K562 (cell line): ENCODE results near the gene GARNL3. TPM values are rescaled to one million over a fixed set of nuclear protein-coding genes. Genes with fewer than 3 reads are reported as not detected.

ENCODE experiments used
- ATAC-seq: fragments of 200-7000 bp; cut with Tn5 transposase; 3 replicates; pipeline ENCODE4 v1.9.1; 2020; ENCODE audit warnings: moderate library complexity
- BruUV-seq: library from RNA; stranded (reverse); fragments of 400-500 nt; replicated peaks from 2 replicates; lab custom pipeline; 2021; lab: Mats Ljungman, UMichigan
- CTCF ChIA-PET: fragments of 300-600 bp; formaldehyde crosslinking; extraction: SDS; loops from one replicate; lab custom pipeline; 2021; ENCODE audit warnings: low intra/inter-chr PET ratio; lab: Yijun Ruan, JAX
- POLR2A ChIA-PET: fragments of 300-600, 350-650 bp; sonication (Branson Sonifier 250); formaldehyde crosslinking; extraction: SDS; loops from one replicate; lab custom pipeline; 2021; ENCODE audit warnings: antibody characterized with exemption, inconsistent platforms; lab: Yijun Ruan, JAX
- DNase-seq, 4 experiments: peaks; one replicate each; pipeline versions ENCODE4 v3.0.0 to v3.0.0-alpha.2; 2011 to 2018; ENCODE audit warnings: low spot score in 3 of 4, mixed read lengths in 3 of 4; ENCODE audit errors: extremely low read depth in 1 of 4
- FAIRE-seq: peaks from 2 replicates; lab custom pipeline; 2011; peaks lifted over from hg19 to GRCh38; lab: Jason Lieb, UNC
- H2AFZ ChIP-seq: 2 replicates; pipeline ENCODE4 v1.6.0; 2011; ENCODE audit warnings: low read depth, low read length, control low read depth, inconsistent platforms
- H3K27ac ChIP-seq: fragments of 200-600 bp; 3 replicates; pipeline ENCODE4 v1.8.0; 2011; ENCODE audit warnings: low read depth, mild to moderate bottlenecking, control low read depth, inconsistent platforms, low read length, moderate library complexity, mixed read lengths; ENCODE audit errors: extremely low read depth
- H3K27me3 ChIP-seq, 2 experiments: fragments of 300-600 bp in 1 of 2; 2 replicates in 1 of 2; 3 replicates in 1 of 2; pipeline versions ENCODE4 v1.6.0 to v1.8.0; 2011; ENCODE audit warnings: inconsistent platforms in 2 of 2, low read length in 2 of 2, mild to moderate bottlenecking in 1 of 2, mixed read lengths in 1 of 2, moderate library complexity in 1 of 2; ENCODE audit not compliant: control insufficient read depth in 2 of 2, insufficient read depth in 2 of 2
- H3K36me3 ChIP-seq: fragments of 300-600 bp; 3 replicates; pipeline ENCODE4 v1.8.0; 2011; ENCODE audit warnings: mild to moderate bottlenecking, low read length, inconsistent platforms; ENCODE audit not compliant: control insufficient read depth, insufficient read depth
- H3K4me1 ChIP-seq, 2 experiments: fragments of 200-600 bp in 1 of 2; replicated peaks in 1 of 2; 2 replicates in 1 of 2; 3 replicates in 1 of 2; pipeline versions ENCODE4 v1.5.1 to v1.8.0; 2011; ENCODE audit warnings: inconsistent platforms in 2 of 2, low read length in 2 of 2, mild to moderate bottlenecking in 1 of 2, mixed read lengths in 1 of 2, moderate library complexity in 1 of 2; ENCODE audit not compliant: control insufficient read depth in 2 of 2, insufficient read depth in 2 of 2
- H3K4me2 ChIP-seq: 2 replicates; pipeline ENCODE4 v1.6.1; 2011; ENCODE audit warnings: low read length, control low read depth, inconsistent platforms, mixed read lengths; ENCODE audit not compliant: insufficient read depth
- H3K4me3 ChIP-seq: fragments of 200-600 bp; sonication (generic), shearing (Covaris generic); 2 replicates; pipeline ENCODE4 v1.5.1; 2016; ENCODE audit warnings: control low read depth, inconsistent platforms
- H3K79me2 ChIP-seq: fragments of 200-600 bp; 3 replicates; pipeline ENCODE4 v1.8.0; 2011; ENCODE audit warnings: low read length, inconsistent platforms; ENCODE audit not compliant: control insufficient read depth, insufficient read depth
- H3K9ac ChIP-seq, 2 experiments: 2 replicates each; pipeline versions ENCODE4 v1.6.0 to v1.6.1; 2011; ENCODE audit warnings: low read depth in 2 of 2, low read length in 2 of 2, control low read depth in 1 of 2, inconsistent platforms in 1 of 2, mild to moderate bottlenecking in 1 of 2, mixed read lengths in 1 of 2; ENCODE audit not compliant: insufficient read depth in 1 of 2
- H3K9me1 ChIP-seq: one replicate; pipeline ENCODE4 v1.6.0; 2011; ENCODE audit warnings: inconsistent platforms, mild to moderate bottlenecking, low read length, moderate library complexity; ENCODE audit not compliant: control insufficient read depth, insufficient read depth
- H3K9me3 ChIP-seq: replicated peaks from 2 replicates; pipeline ENCODE4 v1.5.1; 2011; ENCODE audit warnings: low read depth, low read length, inconsistent platforms; ENCODE audit not compliant: control insufficient read depth, insufficient read depth
- H4K20me1 ChIP-seq: replicated peaks from 2 replicates; pipeline ENCODE4 v1.6.1; 2011; ENCODE audit warnings: low read length, inconsistent platforms, mixed read lengths; ENCODE audit not compliant: control insufficient read depth, insufficient read depth
- AFF4 ChIP-seq: sonication (generic); formaldehyde crosslinking; IDR thresholded peaks from 2 replicates; pipeline ENCODE4 v1.8.0; 2023; ENCODE audit warnings: mild to moderate bottlenecking, missing genetic modification reagents
- HMG20A ChIP-seq: fragments of 450-650 bp; formaldehyde crosslinking; conservative IDR thresholded peaks from 2 replicates; pipeline ENCODE4 v1.4.0; 2020; ENCODE audit warnings: mild to moderate bottlenecking, mixed read lengths
- NFATC3 ChIP-seq: fragments of 450-650 bp; IDR thresholded peaks from 2 replicates; pipeline ENCODE4 v1.6.1; 2017; ENCODE audit warnings: mild to moderate bottlenecking
- PHF8 ChIP-seq: fragments of 200-600 bp; sonication (generic); IDR thresholded peaks from 2 replicates; pipeline ENCODE4 v1.6.1; 2012; ENCODE audit warnings: mixed run types, mild to moderate bottlenecking, inconsistent platforms, low read length, moderate library complexity, borderline replicate concordance
- RBBP5 ChIP-seq: fragments of 200-600 bp; sonication (generic); IDR thresholded peaks from 2 replicates; pipeline ENCODE4 v1.6.1; 2012; ENCODE audit warnings: borderline replicate concordance, mild to moderate bottlenecking, low read length, control low read depth, inconsistent platforms; ENCODE audit not compliant: insufficient read depth, poor library complexity, severe bottlenecking
- SMAD3 ChIP-seq: fragments of 450-650 bp; formaldehyde crosslinking; conservative IDR thresholded peaks from 2 replicates; pipeline ENCODE4 v1.4.0; 2020; ENCODE audit warnings: mild to moderate bottlenecking
- TBP ChIP-seq: optimal IDR thresholded peaks from 2 replicates; pipeline ENCODE3; 2011; ENCODE audit warnings: low read depth, low read length, improper control_type of control experiment
- THRB ChIP-seq: fragments of 450-650 bp; formaldehyde crosslinking; conservative IDR thresholded peaks from 2 replicates; pipeline ENCODE4 v1.4.0; 2022; ENCODE audit warnings: mild to moderate bottlenecking, missing genetic modification characterization
- ZBTB8A ChIP-seq: fragments of 450-650 bp; IDR thresholded peaks from 2 replicates; pipeline ENCODE4 v1.6.1; 2018; ENCODE audit warnings: mild to moderate bottlenecking, moderate library complexity; ENCODE audit not compliant: partially characterized antibody
- ZNF436 ChIP-seq: fragments of 250-450, 450-650 bp; sonication (Bioruptor Pico); formaldehyde crosslinking; IDR thresholded peaks from 2 replicates; pipeline ENCODE4 v1.7.0; 2020; ENCODE audit warnings: mild to moderate bottlenecking
- ZNF778 ChIP-seq: fragments of 450-650 bp; formaldehyde crosslinking; IDR thresholded peaks from 2 replicates; pipeline ENCODE4 v1.4.0; 2020; ENCODE audit warnings: mild to moderate bottlenecking, moderate library complexity
- WGBS: fragments of 100-300 bp; shearing (Covaris generic); methylation state at CpG from one replicate; pipeline ENCODE4 v1.1.6; 2016; ENCODE audit warnings: low coverage, mixed read lengths; ENCODE audit not compliant: insufficient coverage; ENCODE audit errors: missing lambda C conversion rate; 5-methylcytosine and 5-hydroxymethylcytosine counted together
- in situ Hi-C: fragments of 300-500 bp; cut with MboI; formaldehyde crosslinking; loops from 4 replicates; pipeline ENCODE4 v1.15.0; 2018; ENCODE audit warnings: inconsistent platforms, mixed read lengths
- intact Hi-C: fragments of 100-400 bp; cut with micrococcal nuclease; formaldehyde crosslinking; loops from 2 replicates; pipeline ENCODE4 v1.14.2; 2022
- polyA plus RNA-seq, 8 experiments: library from polyadenylated mRNA; depleted of rRNA in 4 of 8; stranded (reverse) in 5 of 8; unstranded in 3 of 8; fragments of >200 nt; fragmentation: Nextera tagmentation in 2 of 8; fragmentation: Illumina TruSeq in 1 of 8; extraction: Ambion mirVana in 2 of 8; extraction: Trizol in 1 of 8; gene quantifications; 2 replicates each; pipeline versions ENCODE4 v1.2.1 to v1.2.3, GENCODE V29; 2011 to 2014; ENCODE audit warnings: inconsistent platforms in 1 of 8, missing spikeins in 1 of 8
- total RNA-seq, 7 experiments: library from RNA; depleted of rRNA in 6 of 7; stranded (reverse); fragments of >200 nt in 6 of 7; fragmentation: Illumina TruSeq in 2 of 7; extraction: Trizol in 2 of 7; gene quantifications; 2 replicates each; pipeline versions ENCODE4 v1.2.1 to v1.2.3, GENCODE V29; 2011 to 2021; ENCODE audit warnings: low replicate concordance in 1 of 7

Gene GARNL3
- total and polyA plus RNA-seq, 9 of the 15 experiments (the other 6 are each of a cell fraction or from before 2014, with no cell fraction given) = 0.35 to 2.7 (median 1.6) TPM

- TF ChIP-seq SMAD3 (CRISPR knock-in tag) = no peak
- TF ChIP-seq, all 486 proteins: peak for 0
Measured at GRCh38 chr9:127318651-127319167, 54.1 kb downstream of the GARNL3 start (continued).

- Histone ChIP-seq H3K9me1 (no peaks in the 10 kb centered on the region), H3K4me2 (no peak overlapping the region), H3K4me3 (no peak overlapping the region)
- BruUV-seq = no TSS peak
- POLR2A ChIA-PET = interaction anchor here (0.6 to 0.8 kb wide), 2 partner anchors 12 to 943 kb away, joined by 3 read pairs; no protein-coding TSS in a partner anchor
- TF ChIP-seq ZBTB8A = no peak
- no peak for TF ChIP-seq THRB (CRISPR knock-in tag)
- TF ChIP-seq RBBP5 = no peak
- TF ChIP-seq AFF4 = no peak
- no peak for TF ChIP-seq PHF8
- no peak for TF ChIP-seq HMG20A (CRISPR knock-in tag)
- TF ChIP-seq TBP = no peak
- TF ChIP-seq NFATC3 = no peak
- TF ChIP-seq ZNF778 (CRISPR knock-in tag) = no peak
- TF ChIP-seq ZNF436 (CRISPR knock-in tag) = no peak
- TF ChIP-seq, all 486 proteins: peak for 0
- Histone ChIP-seq H3K79me2 (no peaks in the 10 kb centered on the region), H3K27me3 (peaks cover 6 to 8% of the 10 kb centered on the region in 2 experiments; a peak in 3 of 5 replicates), H3K27ac (no peak overlapping the region), H3K36me3 (no peaks in the 10 kb centered on the region), H3K9me3 (no peaks in the 10 kb centered on the region), H4K20me1 (no peaks in the 10 kb centered on the region), H2AFZ (no peak overlapping the region), H3K4me1 (no peaks in the 10 kb centered on the region), H3K9ac (no peak overlapping the region)
- WGBS = 0% methylated on average over 2 of the region's 2 CpGs
- FAIRE-seq = no peak
- no peak for ATAC-seq
- no peak for DNase-seq
- intact Hi-C loops (no loop called here), in situ Hi-C loops (loop anchor here (10.0 kb wide), 1 partner anchor 235 kb away; no protein-coding TSS in a partner anchor)
- CTCF ChIA-PET = no interaction called here
Measured at GRCh38 chr9:127319366-127320114, 55.0 kb downstream of the GARNL3 start.
